Ramos (cell line): ENCODE measurements around the gene ZDHHC14.

ENCODE experiments used
- in situ Hi-C: fragments of 300-500 bp; cut with MboI; formaldehyde crosslinking; loops from one replicate; pipeline ENCODE4 v1.14.3; 2022; ENCODE audit warnings: low sequenced_read_pairs; ENCODE audit not compliant: unreplicated experiment

The ZDHHC14 gene

GRCh38 chr6:157666729-157667128 is 285.7 kb downstream of the ZDHHC14 start:
- in situ Hi-C loops, result no loop called here

DNA sequence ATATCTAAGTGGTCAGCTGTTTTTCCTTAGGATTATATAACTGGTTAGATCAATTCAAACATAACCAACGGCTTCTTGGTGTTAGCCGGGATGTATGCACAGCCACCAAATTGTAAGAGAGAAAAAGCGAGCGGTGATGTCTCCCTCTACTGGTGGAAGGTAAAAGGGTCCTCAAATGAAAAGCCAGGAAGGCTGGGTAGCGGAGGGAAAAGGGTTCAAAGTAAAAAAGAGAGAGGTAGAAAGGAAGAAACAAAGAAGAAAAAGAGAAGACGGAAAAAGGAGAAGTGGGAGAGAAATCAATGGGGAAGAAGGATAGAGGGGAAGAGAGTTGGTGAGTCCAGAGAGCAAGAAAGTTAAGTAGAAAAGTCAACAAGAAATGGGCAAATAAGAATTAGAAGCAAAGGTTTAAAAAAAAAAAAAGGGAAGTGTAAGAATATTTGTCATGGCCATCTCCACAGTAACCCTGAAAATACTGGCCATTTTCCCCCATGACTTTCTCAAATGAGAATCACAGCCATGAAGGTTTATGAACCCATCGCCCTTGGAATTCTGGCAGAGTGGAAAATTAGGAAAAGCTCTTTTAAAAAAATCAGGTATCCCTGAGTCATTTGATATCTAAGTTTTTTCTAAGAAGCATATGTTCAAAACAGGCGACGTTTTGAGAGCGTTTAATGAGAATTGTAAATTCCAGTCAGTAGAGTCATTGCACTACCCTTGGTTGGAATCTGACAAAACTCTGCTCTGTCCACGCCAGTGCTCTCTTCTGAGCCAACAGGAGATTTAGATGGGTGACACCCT is 286.4 kb downstream of the ZDHHC14 start:
- in situ Hi-C loops, result no loop called here

DNA sequence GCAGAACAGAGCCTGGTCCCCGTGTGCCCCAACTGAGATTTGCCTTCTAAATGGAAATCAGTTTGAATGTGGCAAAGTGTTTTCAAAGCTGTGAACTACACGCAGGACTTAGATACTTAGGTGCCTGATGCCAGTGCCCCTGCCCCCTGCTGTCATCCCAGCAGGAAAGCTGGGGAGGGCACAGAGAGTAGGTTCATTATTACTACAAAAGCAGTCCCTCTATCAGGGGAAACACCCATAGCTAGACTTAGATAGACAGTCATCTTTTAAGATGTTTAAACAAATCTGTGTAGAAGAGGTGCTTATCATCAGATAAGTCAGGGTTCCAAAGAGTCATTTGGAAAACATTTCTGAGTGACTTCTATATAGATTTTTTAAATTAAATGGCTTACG is 287.0 kb downstream of the ZDHHC14 start:
- in situ Hi-C loops, result no loop called here

GRCh38 chr6:157668713-157669112 is 287.7 kb downstream of the ZDHHC14 start:
- in situ Hi-C loops, result no loop called here

GRCh38 chr6:157669323-157669722 is 288.3 kb downstream of the ZDHHC14 start:
- in situ Hi-C loops, result no loop called here

- in situ Hi-C loops, result loop anchor here (10.0 kb wide), 1 partner anchor 345 kb away; the partner anchor contains the start of gene TMEM242
These were observed 288.8 kb downstream of the ZDHHC14 start for GRCh38 chr6:157669747-157670216.

DNA sequence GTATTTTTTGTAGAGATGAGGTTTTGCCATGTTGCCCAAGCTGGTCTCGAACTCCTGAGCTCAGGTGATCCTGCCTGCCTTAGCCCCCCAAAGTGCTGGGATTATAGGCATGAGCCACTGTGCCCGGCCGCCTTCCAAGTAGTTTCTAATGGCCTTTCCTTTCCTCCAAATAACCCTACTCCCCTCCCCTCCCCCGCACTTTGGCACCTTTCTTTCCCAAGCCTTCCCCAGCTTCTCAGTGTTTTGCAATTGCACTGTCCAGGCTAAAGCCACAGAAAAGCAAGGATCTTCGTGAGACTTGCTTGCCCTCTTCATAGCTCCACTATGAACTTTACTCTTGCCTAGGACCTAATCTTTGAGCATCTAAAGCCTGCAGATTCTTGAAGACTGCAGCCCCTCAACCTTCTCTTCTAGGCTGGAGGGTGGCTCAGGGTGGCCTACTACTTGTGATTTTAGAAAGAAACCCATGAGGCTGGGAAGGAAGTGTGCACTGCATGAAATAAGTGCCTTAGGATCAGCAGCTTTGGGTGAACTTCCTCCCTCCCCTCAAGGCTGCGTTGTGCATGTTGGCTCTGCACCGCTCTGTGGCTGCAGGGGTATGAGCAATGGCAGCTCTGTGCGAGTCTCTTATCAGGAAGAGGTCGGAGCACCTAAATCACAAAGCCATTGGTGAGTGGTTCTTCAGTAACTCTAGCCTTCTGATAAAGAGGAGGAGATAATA is 289.6 kb downstream of the ZDHHC14 start:
- in situ Hi-C loops, result loop anchor here (10.0 kb wide), 1 partner anchor 346 kb away; the partner anchor contains the start of gene TMEM242

GRCh38 chr6:157672726-157673412 is 291.9 kb downstream of the ZDHHC14 start:
- in situ Hi-C loops, result loop anchor here (10.0 kb wide), 1 partner anchor 348 kb away; the partner anchor contains the start of gene TMEM242

GRCh38 chr6:157673596-157673995 is 292.6 kb downstream of the ZDHHC14 start:
- in situ Hi-C loops, result loop anchor here (10.0 kb wide), 1 partner anchor 349 kb away; the partner anchor contains the start of gene TMEM242

GRCh38 chr6:157674061-157674460 is 293.1 kb downstream of the ZDHHC14 start:
- in situ Hi-C loops, result loop anchor here (10.0 kb wide), 1 partner anchor 349 kb away; the partner anchor contains the start of gene TMEM242

- in situ Hi-C loops, result loop anchor here (10.0 kb wide), 1 partner anchor 351 kb away; the partner anchor contains the start of gene TMEM242
These were observed 294.8 kb downstream of the ZDHHC14 start for GRCh38 chr6:157675831-157676230.

DNA sequence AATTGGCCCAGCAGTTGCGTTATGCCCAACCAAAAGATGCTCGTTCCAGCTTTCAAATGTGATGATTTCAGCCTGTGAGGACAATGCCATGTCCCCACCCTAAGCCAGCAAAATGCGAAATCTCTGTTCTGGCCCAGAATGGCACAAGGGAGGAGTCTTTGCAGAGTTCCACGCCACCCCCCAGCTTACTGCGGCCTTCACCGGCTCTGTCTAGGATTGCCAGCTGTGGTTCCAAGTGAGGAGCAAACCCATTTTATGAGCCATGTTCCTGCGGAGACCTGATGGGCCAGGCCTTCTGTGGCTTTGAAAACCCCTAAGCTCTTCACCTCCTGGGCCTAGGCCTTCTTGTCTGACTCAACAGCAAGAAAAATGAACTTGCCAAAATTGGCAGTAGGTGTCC is 295.3 kb downstream of the ZDHHC14 start:
- in situ Hi-C loops, result loop anchor here (10.0 kb wide), 1 partner anchor 351 kb away; the partner anchor contains the start of gene TMEM242

GRCh38 chr6:157677235-157677634 is 296.2 kb downstream of the ZDHHC14 start:
- in situ Hi-C loops, result loop anchor here (10.0 kb wide), 1 partner anchor 352 kb away; the partner anchor contains the start of gene TMEM242

DNA sequence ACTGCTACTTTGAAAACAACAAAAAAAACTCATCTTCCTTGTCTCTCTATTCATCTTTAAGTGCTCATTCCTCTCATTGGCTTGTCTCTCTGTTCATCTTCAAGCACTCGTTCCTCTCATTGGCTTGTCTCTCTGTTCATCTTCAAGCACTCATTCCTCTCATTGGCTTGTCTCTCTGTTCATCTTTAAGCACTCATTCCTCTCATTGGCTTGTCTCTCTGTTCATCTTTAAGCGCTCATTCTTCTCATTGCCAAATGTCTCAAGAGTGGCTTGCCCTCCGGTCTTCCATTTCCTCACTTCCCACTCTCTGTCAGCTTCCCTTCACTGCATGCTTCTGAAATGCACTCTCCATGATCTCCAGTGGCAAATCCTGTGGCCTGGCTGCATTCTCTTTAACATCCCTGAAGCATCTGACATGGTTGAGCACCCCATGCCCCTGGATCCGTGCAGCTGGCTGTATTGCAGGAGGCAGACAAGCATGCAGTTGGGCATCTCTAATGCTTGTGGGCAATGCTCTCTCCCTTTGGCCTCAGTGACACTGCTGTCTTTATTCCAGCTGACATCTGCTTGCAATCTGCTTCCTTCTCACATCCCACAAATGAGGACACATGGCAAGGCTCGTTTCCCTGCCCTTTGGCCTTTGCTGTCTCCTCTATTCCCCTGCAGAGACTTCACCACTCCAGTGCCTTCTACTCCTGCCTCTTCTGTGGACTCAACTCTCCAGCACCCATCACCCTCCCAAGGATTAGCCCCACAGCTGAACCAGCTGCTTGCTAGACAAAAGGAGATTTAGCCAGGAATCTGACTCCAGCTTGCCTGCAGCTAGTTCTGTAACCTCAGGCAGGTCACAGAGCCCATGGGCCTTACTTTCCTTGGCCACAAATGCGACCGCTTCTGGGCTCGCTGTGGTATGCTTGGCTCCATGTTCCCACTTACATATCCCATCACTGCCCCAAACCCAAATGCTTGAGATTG is 298.9 kb downstream of the ZDHHC14 start:
- in situ Hi-C loops, result loop anchor here (10.0 kb wide), 1 partner anchor 355 kb away; the partner anchor contains the start of gene TMEM242

DNA sequence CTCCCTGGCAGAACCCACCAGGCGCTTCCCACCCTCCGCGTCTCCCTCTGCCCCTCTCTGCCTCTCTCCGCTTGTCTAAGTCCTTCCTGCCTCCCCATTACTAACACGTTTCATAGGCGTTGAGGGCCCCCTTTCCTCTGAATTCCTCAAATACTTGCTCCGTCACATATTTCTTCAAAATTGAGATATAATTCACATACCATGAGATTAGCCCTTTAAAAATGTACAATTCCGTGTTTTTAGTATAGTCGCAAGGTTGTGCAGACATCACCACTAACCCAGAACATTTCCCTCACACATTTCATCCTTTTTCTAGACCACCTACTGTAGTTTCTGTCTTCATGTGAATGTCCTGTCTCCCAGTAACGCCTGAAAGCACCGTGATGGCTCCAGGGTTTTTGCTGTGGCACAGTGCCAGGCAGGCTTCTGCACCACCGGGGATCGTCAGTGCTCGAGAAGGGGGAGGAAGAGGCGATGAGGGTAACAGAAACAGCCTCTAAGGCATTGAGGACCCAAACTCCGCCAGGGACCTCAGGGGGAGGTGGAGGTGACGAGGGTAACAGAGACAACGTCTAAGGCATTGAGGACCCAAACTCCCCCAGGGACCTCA is 300.2 kb downstream of the ZDHHC14 start:
- in situ Hi-C loops, result no loop called here

DNA sequence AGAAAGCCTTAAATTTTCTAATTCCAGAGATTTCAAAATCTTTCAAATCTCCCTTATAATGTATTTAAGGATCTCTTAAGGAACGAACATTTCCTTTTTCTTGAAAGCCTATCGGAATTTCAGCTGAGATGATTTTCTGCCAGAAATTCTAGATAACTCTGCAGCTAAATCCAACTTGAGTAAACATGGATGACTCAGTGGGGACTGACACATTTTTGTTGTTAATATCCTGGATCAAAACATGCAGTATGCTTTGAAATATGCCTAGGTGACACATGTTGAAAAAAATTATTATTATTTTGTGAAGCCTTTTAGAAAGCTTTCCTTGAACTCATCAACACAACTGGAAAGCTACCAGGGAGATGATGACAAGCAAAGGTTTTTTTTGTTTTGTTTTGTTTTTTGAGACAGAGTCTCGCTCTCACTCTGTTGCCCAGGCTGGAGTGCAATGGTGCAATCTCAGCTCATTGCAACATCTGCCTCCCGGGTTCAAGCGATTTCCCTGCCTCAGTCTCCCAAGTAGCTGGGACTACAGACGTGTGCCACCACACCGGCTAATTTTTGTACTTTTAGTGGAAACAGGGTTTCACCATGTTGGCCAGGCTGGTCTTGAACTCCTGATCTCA is 302.0 kb downstream of the ZDHHC14 start:
- in situ Hi-C loops, result no loop called here

DNA sequence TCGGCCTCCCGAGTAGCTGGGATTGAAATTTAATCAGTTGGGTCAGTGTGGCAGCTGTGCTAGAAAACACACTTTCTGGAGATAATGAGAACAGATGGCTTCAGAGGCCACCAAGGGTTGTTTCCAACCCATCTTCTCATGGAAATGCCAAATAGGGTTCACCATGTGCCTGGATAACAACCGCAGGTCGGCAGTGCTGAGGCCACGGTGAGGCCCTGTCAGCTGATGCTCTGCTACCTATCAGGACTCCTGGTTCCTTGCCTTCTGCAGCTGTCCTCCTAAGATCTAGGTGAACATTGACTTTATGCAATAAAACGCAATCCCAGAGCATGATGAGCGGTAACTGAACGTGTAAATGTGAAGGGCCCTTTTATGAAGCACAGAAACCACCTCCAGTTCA is 302.7 kb downstream of the ZDHHC14 start:
- in situ Hi-C loops, result no loop called here

DNA sequence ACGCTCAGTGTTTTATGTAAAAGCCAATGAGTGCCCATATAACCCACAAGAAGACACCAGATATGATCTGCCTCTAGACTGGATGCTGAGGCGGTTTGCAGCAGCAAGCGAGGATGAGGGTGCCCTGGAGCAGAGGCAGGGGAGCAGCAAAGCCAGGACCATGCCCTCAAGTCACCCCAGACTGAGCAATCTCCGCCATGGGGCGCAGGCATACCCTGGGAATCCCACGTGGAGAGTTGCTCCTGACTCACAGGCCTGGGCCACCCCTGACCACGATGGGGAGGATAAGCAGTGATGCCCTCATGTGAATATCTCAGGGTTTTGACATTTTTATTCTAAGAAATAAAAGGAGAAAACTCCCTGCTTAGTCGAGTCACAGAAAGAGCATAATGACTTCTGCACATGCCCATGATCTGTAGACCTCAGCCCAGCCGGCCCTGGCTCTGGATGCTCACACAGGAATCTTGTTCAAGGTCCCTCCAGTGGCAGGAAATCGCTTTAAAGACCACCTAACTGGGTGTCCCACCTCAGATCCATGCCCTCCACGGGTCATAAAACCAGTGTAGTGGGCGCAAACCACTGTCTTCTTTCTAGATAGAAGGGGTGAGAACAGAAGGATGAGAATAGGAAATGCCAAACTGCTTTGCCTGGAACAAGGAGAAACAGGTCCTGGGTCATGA is 303.8 kb downstream of the ZDHHC14 start:
- in situ Hi-C loops, result no loop called here
